ENCODE measurements around the gene SH3RF3.

DNA sequence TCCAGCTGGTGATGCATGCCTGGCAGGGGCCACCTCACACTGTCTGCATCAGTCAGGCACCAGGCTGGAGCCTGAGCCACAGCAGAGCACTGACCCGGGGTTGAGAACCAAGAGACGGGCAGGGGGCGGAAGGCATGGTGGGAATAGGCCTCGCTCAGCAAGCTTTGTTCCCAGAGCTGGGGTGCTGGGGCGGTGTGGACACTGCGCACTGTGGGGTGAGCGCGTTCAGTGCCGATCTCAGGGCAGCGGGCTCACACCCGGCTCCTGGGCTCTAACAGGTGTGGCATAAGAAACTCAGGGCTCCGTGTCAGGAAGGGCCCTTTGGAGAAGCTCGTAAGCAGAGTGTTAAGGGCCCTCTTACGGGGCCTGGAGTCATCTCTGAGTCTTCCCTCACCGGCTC, 15.7 kb downstream of the SH3RF3 start:
- TF ChIP-seq NR2F6 (CRISPR knock-in tag; IDR thresholded peaks at IDR 0.05) (no peak), EZH2 (IDR thresholded peaks at IDR 0.05; ENCODE audit: borderline replicate concordance, low read depth, low read length) (no peak), TAF1 (IDR thresholded peaks at IDR 0.05; ENCODE audit: control insufficient read depth, extremely low read depth, insufficient read depth, low read length, severe bottlenecking) (no peak), POLR2AphosphoS5 (IDR thresholded peaks at IDR 0.05; ENCODE audit: control insufficient read depth, insufficient read depth, low read depth, low read length) (no peak), ZEB2 (IDR thresholded peaks at IDR 0.05) (no peak), CBX8 (IDR thresholded peaks at IDR 0.05; ENCODE audit: borderline replicate concordance, extremely low read depth, low read depth, low read length, poor library complexity, severe bottlenecking) (no peak), NFE2L1 (tag; IDR thresholded peaks at IDR 0.05; ENCODE audit: borderline replicate concordance, low read depth) (no peak), BHLHE40 (IDR thresholded peaks at IDR 0.05; ENCODE audit: low read length) (no peak), SRF (CRISPR knock-in tag; IDR thresholded peaks at IDR 0.05) (no peak), GABPB1 (CRISPR knock-in tag; IDR thresholded peaks at IDR 0.05) (no peak)
- TF ChIP-seq, protein P1, sequence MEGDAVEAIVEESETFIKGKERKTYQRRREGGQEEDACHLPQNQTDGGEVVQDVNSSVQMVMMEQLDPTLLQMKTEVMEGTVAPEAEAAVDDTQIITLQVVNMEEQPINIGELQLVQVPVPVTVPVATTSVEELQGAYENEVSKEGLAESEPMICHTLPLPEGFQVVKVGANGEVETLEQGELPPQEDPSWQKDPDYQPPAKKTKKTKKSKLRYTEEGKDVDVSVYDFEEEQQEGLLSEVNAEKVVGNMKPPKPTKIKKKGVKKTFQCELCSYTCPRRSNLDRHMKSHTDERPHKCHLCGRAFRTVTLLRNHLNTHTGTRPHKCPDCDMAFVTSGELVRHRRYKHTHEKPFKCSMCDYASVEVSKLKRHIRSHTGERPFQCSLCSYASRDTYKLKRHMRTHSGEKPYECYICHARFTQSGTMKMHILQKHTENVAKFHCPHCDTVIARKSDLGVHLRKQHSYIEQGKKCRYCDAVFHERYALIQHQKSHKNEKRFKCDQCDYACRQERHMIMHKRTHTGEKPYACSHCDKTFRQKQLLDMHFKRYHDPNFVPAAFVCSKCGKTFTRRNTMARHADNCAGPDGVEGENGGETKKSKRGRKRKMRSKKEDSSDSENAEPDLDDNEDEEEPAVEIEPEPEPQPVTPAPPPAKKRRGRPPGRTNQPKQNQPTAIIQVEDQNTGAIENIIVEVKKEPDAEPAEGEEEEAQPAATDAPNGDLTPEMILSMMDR (IDR thresholded peaks at IDR 0.05 in 2 of 3, conservative IDR thresholded peaks at IDR 0.05 in 1 of 3; ENCODE audit: insufficient read depth in 2 of 3, low read depth in 1 of 3, low read length in 3 of 3): no peak
- TF ChIP-seq, protein P2, sequence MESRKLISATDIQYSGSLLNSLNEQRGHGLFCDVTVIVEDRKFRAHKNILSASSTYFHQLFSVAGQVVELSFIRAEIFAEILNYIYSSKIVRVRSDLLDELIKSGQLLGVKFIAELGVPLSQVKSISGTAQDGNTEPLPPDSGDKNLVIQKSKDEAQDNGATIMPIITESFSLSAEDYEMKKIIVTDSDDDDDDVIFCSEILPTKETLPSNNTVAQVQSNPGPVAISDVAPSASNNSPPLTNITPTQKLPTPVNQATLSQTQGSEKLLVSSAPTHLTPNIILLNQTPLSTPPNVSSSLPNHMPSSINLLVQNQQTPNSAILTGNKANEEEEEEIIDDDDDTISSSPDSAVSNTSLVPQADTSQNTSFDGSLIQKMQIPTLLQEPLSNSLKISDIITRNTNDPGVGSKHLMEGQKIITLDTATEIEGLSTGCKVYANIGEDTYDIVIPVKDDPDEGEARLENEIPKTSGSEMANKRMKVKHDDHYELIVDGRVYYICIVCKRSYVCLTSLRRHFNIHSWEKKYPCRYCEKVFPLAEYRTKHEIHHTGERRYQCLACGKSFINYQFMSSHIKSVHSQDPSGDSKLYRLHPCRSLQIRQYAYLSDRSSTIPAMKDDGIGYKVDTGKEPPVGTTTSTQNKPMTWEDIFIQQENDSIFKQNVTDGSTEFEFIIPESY (CRISPR knock-in tag; IDR thresholded peaks at IDR 0.05): no peak
